Neural cell (in vitro differentiated cells): ENCODE results near the gene ADORA1. TPM values are rescaled to one million over a fixed set of nuclear protein-coding genes. Genes with fewer than 3 reads are reported as not detected.

ENCODE experiments used
- H2AFZ ChIP-seq: fragments of 200-600, 300-800 bp; sonication (generic), shearing (Covaris generic); 2 replicates; pipeline ENCODE4 v1.6.0; 2014; ENCODE audit warnings: low read depth, mild to moderate bottlenecking, antibody characterized with exemption, low read length, moderate library complexity
- H3F3A ChIP-seq: fragments of 200-600 bp; shearing (Covaris generic); 2 replicates; pipeline ENCODE4 v1.6.1; 2016; ENCODE audit warnings: mild to moderate bottlenecking, moderate library complexity, mixed read lengths, antibody characterized with exemption, low read length; ENCODE audit not compliant: insufficient read depth, poor library complexity, severe bottlenecking
- H3K27ac ChIP-seq: fragments of 200-600, 300-800 bp; sonication (generic), shearing (Covaris generic); 2 replicates; pipeline ENCODE4 v1.5.1; 2014; ENCODE audit warnings: mild to moderate bottlenecking, low read length, moderate library complexity
- H3K27me3 ChIP-seq: fragments of 300-800, 200-600 bp; sonication (generic), shearing (Covaris generic); 2 replicates; pipeline ENCODE4 v1.6.0; 2014; ENCODE audit warnings: mild to moderate bottlenecking, low read depth, low read length, moderate library complexity; ENCODE audit not compliant: insufficient read depth
- H3K36me3 ChIP-seq: fragments of 300-800, 200-600 bp; sonication (generic), shearing (Covaris generic); 2 replicates; pipeline ENCODE4 v1.5.1; 2014; ENCODE audit warnings: mild to moderate bottlenecking, antibody characterized with exemption, low read length, moderate library complexity; ENCODE audit not compliant: insufficient read depth
- H3K4me2 ChIP-seq: fragments of 300-800, 200-600 bp; sonication (generic), shearing (Covaris generic); 2 replicates; pipeline ENCODE4 v1.6.0; 2014; ENCODE audit warnings: mild to moderate bottlenecking, low read length
- H3K4me3 ChIP-seq: fragments of 300-800, 200-600 bp; sonication (generic), shearing (Covaris generic); 2 replicates; pipeline ENCODE4 v1.5.1; 2014; ENCODE audit warnings: mild to moderate bottlenecking, low read length, moderate library complexity
- H3K79me2 ChIP-seq: fragments of 200-600 bp; shearing (Covaris generic); replicated peaks from 2 replicates; pipeline ENCODE4 v1.6.0; 2014; ENCODE audit warnings: mild to moderate bottlenecking, low read length, moderate library complexity; ENCODE audit not compliant: insufficient read depth
- H3K9ac ChIP-seq: fragments of 300-800, 200-600 bp; sonication (generic), shearing (Covaris generic); 2 replicates; pipeline ENCODE4 v1.6.1; 2016; ENCODE audit warnings: mild to moderate bottlenecking, low read length, mixed read lengths
- H3K9me2 ChIP-seq: fragments of 200-600 bp; shearing (Covaris generic); 2 replicates; pipeline ENCODE4 v1.6.1; 2016; ENCODE audit warnings: mild to moderate bottlenecking, low read length, mixed read lengths; ENCODE audit not compliant: insufficient read depth
- H3K9me3 ChIP-seq: fragments of 200-600, 300-800 bp; sonication (generic), shearing (Covaris generic); 2 replicates; pipeline ENCODE4 v1.6.1; 2016; ENCODE audit warnings: mild to moderate bottlenecking, mixed run types, low read length, moderate library complexity, mixed read lengths
- H4K20me1 ChIP-seq: fragments of 200-600 bp; shearing (Covaris generic); 2 replicates; pipeline ENCODE4 v1.6.1; 2016; ENCODE audit warnings: mild to moderate bottlenecking, mixed run types; ENCODE audit not compliant: insufficient read depth
- CTCF ChIP-seq: fragments of 450-650 bp; IDR thresholded peaks from 2 replicates; pipeline ENCODE4 v1.5.1; 2014; ENCODE audit warnings: antibody characterized with exemption, mild to moderate bottlenecking, moderate library complexity; ENCODE audit not compliant: poor library complexity, severe bottlenecking
- EP300 ChIP-seq: fragments of 450-650 bp; conservative IDR thresholded peaks from 2 replicates; pipeline ENCODE4 v1.6.1; 2014; ENCODE audit warnings: antibody characterized with exemption, mild to moderate bottlenecking, moderate library complexity; ENCODE audit not compliant: poor library complexity, severe bottlenecking
- EZH2 ChIP-seq: fragments of 200-600, 300-800 bp; shearing (Covaris generic), sonication (generic); IDR thresholded peaks from 2 replicates; pipeline ENCODE4 v1.6.1; 2014; ENCODE audit warnings: antibody characterized with exemption, low read length, borderline replicate concordance, mild to moderate bottlenecking; ENCODE audit not compliant: insufficient read depth, poor library complexity, severe bottlenecking
- POLR2AphosphoS5 ChIP-seq: IDR thresholded peaks from 2 replicates; pipeline ENCODE4 v1.6.1; 2012
- REST ChIP-seq: IDR thresholded peaks from 2 replicates; pipeline ENCODE4 v1.6.1; 2012; ENCODE audit warnings: borderline replicate concordance
- SMC3 ChIP-seq: fragments of 450-650 bp; conservative IDR thresholded peaks from 2 replicates; pipeline ENCODE4 v1.6.1; 2014; ENCODE audit warnings: antibody characterized with exemption, mild to moderate bottlenecking, moderate library complexity; ENCODE audit not compliant: poor library complexity
- TAF1 ChIP-seq: IDR thresholded peaks from 2 replicates; pipeline ENCODE4 v1.6.1; 2012; ENCODE audit warnings: low read depth
- polyA plus RNA-seq: library from polyadenylated mRNA; depleted of rRNA; stranded (reverse); fragments of >200 nt; gene quantifications from 2 replicates; pipeline ENCODE4 v1.2.3, GENCODE V29; 2014

The ADORA1 gene
- polyA plus RNA-seq, 1 donor from 2014 or later = 7.2 TPM

DNA sequence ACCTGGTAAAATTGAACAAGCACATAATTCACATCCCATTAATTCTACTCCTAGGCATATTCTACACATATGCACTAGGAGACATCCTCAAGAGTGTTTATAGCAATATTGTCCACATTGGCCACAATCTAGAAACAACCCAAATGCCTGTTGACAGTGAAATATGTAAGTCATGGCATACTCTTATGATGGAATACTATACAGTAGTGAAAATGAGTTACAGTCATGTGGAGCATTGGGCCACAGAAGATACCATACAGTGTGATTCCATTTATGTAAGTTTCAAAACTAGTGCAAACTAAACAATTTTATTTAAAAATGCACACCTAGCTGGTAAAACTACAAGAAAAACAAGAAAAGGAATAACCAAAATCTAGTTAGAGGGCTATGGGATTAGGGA lies 82.8 kb downstream of the ADORA1 start:
- H2AFZ ChIP-seq = no peak overlapping the region
- no peak overlapping the region for H3K27ac ChIP-seq
- H3K79me2 ChIP-seq = no peaks in the 10 kb centered on the region
- no peak overlapping the region for H3K4me3 ChIP-seq
- no peaks in the 10 kb centered on the region for H3K36me3 ChIP-seq
- H4K20me1 ChIP-seq = no peaks in the 10 kb centered on the region
- no peak overlapping the region for H3K9ac ChIP-seq
- H3K9me2 ChIP-seq = no peaks in the 10 kb centered on the region
- no peaks in the 10 kb centered on the region for H3K9me3 ChIP-seq
- TF ChIP-seq EP300 = no peak
- H3K4me2 ChIP-seq = no peak overlapping the region
- H3F3A ChIP-seq = no peaks in the 10 kb centered on the region
- H3K27me3 ChIP-seq = no peaks in the 10 kb centered on the region

DNA sequence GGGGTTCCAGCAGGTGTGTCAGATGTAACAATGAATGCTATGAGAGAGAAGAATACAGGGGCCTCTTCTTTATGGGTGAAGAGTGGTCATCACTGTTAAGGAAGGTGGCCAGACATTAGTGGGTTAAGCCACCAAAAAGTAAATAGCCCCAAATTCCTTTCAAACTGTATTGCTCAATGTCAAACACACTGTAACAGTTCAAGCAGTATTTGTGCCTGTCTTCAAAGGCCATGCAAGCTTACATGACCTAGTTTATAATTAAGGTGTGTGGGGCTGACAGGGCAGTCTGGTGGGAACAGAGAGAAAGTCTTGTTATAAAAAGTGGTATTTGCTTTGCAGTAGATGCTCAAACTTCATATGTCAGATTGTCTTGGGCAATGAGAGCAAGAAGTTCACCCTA lies 83.5 kb downstream of the ADORA1 start:
- Histone ChIP-seq H3F3A (no peaks in the 10 kb centered on the region), H3K27ac (no peak overlapping the region), H4K20me1 (no peaks in the 10 kb centered on the region), H3K79me2 (no peaks in the 10 kb centered on the region), H3K9ac (no peak overlapping the region), H3K27me3 (no peaks in the 10 kb centered on the region), H3K36me3 (no peaks in the 10 kb centered on the region), H3K4me2 (no peak overlapping the region), H3K9me2 (no peaks in the 10 kb centered on the region), H2AFZ (no peak overlapping the region), H3K4me3 (no peak overlapping the region), H3K9me3 (no peaks in the 10 kb centered on the region)
- TF ChIP-seq EZH2 (no peak), EP300 (no peak), TAF1 (no peak), CTCF (no peak), REST (no peak), SMC3 (no peak)

- Histone ChIP-seq H3F3A (no peaks in the 10 kb centered on the region), H3K9ac (no peak overlapping the region), H3K9me3 (no peaks in the 10 kb centered on the region), H3K4me3 (no peak overlapping the region), H3K4me2 (no peak overlapping the region), H3K27ac (no peak overlapping the region), H3K79me2 (no peaks in the 10 kb centered on the region), H3K27me3 (no peaks in the 10 kb centered on the region), H3K36me3 (no peaks in the 10 kb centered on the region), H3K9me2 (no peaks in the 10 kb centered on the region), H2AFZ (no peak overlapping the region), H4K20me1 (no peaks in the 10 kb centered on the region)
- no peak for TF ChIP-seq CTCF
- TF ChIP-seq POLR2AphosphoS5 = no peak
- TF ChIP-seq TAF1 = no peak
Observed at GRCh38 chr1:203211812-203212211, 84.3 kb downstream of the ADORA1 start.
